ENCODE data around the gene TCAP.
A peak's percentile ranks its signal among the peaks of the same experiment; 100 is the strongest.

DNA sequence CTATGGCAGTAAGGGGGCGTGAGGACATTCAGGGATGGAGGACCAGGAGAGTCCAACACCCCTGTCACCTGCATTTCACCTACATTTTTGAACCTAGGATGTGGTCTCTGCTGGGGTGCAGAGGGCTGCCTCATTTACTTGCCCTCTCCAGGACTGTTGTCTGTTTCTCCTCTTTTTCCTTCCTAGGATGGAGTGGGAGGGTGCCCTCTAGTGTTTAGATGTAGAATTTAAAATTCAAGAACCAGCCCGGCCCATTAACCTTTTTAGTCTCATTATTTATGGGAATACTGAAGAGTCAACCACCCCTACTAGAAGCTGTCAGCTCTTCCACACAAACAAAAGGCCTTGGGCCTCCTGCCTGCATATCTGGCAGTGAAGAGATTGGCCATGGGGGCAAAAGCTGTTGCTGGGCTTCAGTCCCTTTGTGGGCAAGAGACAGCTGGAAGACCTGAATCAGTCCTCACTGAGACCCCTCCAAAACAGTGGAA, 30.7 kb upstream of the TCAP start:
- TF ChIP-seq, protein P1, sequence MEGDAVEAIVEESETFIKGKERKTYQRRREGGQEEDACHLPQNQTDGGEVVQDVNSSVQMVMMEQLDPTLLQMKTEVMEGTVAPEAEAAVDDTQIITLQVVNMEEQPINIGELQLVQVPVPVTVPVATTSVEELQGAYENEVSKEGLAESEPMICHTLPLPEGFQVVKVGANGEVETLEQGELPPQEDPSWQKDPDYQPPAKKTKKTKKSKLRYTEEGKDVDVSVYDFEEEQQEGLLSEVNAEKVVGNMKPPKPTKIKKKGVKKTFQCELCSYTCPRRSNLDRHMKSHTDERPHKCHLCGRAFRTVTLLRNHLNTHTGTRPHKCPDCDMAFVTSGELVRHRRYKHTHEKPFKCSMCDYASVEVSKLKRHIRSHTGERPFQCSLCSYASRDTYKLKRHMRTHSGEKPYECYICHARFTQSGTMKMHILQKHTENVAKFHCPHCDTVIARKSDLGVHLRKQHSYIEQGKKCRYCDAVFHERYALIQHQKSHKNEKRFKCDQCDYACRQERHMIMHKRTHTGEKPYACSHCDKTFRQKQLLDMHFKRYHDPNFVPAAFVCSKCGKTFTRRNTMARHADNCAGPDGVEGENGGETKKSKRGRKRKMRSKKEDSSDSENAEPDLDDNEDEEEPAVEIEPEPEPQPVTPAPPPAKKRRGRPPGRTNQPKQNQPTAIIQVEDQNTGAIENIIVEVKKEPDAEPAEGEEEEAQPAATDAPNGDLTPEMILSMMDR (IDR thresholded peaks at IDR 0.05; ENCODE audit: low read length): peak; percentile 97
- TF ChIP-seq EZH2 (IDR thresholded peaks at IDR 0.05; ENCODE audit: borderline replicate concordance, low read length): no peak

Data from OCI-LY1 (cell line).